ENCODE results near the gene IL1RAP.

The IL1RAP gene

DNA sequence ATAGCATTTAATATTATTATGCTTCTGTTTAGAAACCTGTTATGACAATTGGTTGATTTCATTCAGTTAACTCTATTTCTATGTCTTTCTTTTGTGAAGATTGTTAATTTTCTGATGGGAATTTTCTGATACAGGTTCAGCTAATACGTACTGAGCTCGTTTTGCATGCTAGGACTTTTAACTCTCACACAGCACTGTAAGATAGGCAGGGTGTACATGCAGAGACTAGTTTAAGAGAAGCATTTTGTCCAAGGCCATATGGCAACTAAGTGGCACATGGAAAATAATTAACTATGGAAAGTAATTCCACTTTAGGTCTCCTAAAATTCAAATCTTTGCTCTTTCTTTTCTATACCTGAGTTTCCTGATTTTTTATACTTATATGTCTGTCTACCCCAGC lies 81.9 kb downstream of the IL1RAP start:
- H3K27ac ChIP-seq (ENCODE audit: low read depth, low read length): no peak overlapping the region

DNA sequence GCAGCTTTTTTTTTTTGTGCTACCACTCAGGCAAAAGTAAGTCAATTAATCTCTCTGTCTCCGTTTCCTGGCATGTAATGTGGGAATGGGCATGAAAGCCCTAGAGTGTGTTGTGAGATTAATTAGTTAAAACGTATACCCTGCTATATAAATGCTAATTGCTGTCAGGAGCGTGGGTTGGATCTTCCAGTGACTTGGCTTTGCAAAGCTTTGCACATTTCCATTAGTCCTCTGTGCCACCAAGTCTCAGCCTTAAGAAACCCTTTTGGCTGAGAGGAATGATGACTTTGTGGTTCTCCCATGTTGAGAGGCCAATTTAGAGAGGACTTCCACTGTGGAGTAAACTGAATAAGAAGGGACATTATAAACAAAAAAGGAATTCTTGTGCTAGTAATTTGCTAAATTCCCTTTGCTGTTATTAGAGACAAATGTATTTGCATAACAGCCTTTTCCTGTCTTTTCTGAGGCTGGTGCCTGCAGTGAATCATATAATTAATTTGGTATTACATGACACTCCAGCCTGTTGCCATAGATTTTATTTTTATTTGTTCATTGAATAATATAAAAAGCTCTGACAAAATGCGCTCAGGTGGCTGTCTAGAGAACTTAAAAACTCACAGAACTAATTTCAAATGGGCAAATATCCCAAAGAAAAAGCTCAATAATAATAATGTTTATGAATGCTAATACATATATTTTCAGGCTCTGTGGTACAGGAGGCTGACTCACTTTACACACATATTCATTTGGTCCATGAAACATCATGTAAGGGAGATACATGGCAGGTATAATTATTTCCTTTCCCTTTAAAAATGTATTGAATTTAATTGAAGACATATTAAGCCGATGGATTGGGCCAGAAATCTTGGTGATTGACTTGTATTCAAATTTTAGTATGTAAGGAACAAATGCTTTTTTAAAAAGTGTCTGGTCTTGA lies 82.7 kb downstream of the IL1RAP start:
- no peaks in the 10 kb centered on the region for H3K27me3 ChIP-seq (ENCODE audit: low read length)
- no peaks in the 10 kb centered on the region for H3K36me3 ChIP-seq (ENCODE audit: low read length)
- H3K9me2 ChIP-seq (replicated peaks; ENCODE audit: insufficient read depth, low read length): no peaks in the 10 kb centered on the region
- no peaks in the 10 kb centered on the region for H3K79me2 ChIP-seq (ENCODE audit: insufficient read depth, low read length)
- TF ChIP-seq EZH2phosphoT487 (conservative IDR thresholded peaks at IDR 0.05; ENCODE audit: low read length): no peak
- TF ChIP-seq, protein P1, sequence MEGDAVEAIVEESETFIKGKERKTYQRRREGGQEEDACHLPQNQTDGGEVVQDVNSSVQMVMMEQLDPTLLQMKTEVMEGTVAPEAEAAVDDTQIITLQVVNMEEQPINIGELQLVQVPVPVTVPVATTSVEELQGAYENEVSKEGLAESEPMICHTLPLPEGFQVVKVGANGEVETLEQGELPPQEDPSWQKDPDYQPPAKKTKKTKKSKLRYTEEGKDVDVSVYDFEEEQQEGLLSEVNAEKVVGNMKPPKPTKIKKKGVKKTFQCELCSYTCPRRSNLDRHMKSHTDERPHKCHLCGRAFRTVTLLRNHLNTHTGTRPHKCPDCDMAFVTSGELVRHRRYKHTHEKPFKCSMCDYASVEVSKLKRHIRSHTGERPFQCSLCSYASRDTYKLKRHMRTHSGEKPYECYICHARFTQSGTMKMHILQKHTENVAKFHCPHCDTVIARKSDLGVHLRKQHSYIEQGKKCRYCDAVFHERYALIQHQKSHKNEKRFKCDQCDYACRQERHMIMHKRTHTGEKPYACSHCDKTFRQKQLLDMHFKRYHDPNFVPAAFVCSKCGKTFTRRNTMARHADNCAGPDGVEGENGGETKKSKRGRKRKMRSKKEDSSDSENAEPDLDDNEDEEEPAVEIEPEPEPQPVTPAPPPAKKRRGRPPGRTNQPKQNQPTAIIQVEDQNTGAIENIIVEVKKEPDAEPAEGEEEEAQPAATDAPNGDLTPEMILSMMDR (IDR thresholded peaks at IDR 0.05; ENCODE audit: insufficient read depth, low read length, poor library complexity, severe bottlenecking): no peak
- no peak overlapping the region for H3K4me3 ChIP-seq (ENCODE audit: insufficient read depth, low read length, poor library complexity, severe bottlenecking)
- H3K27ac ChIP-seq (ENCODE audit: low read depth, low read length): no peak overlapping the region
- H3K9ac ChIP-seq (ENCODE audit: low read length): no peak overlapping the region
- H2AFZ ChIP-seq (ENCODE audit: low read depth, low read length, severe bottlenecking): no peak overlapping the region
- H3K4me2 ChIP-seq (ENCODE audit: low read depth, low read length, poor library complexity, severe bottlenecking): no peak overlapping the region
- no peaks in the 10 kb centered on the region for H4K20me1 ChIP-seq (ENCODE audit: low read depth, low read length)
- no peaks in the 10 kb centered on the region for H3K9me3 ChIP-seq (ENCODE audit: insufficient read depth, low read length)
- H3F3A ChIP-seq (ENCODE audit: insufficient read depth): no peaks in the 10 kb centered on the region

More for the DNA sequence above, 81.9 kb downstream of the IL1RAP start:
- Histone ChIP-seq H3K79me2 (ENCODE audit: insufficient read depth, low read length) (no peaks in the 10 kb centered on the region), H3K9me2 (replicated peaks; ENCODE audit: insufficient read depth, low read length) (no peaks in the 10 kb centered on the region), H3K27me3 (ENCODE audit: low read length) (no peaks in the 10 kb centered on the region), H3K4me3 (ENCODE audit: insufficient read depth, low read length, poor library complexity, severe bottlenecking) (no peak overlapping the region), H4K20me1 (ENCODE audit: low read depth, low read length) (no peaks in the 10 kb centered on the region), H3K9ac (ENCODE audit: low read length) (no peak overlapping the region), H3K4me2 (ENCODE audit: low read depth, low read length, poor library complexity, severe bottlenecking) (no peak overlapping the region), H3K36me3 (ENCODE audit: low read length) (no peaks in the 10 kb centered on the region), H2AFZ (ENCODE audit: low read depth, low read length, severe bottlenecking) (no peak overlapping the region), H3K9me3 (ENCODE audit: insufficient read depth, low read length) (no peaks in the 10 kb centered on the region), H3F3A (ENCODE audit: insufficient read depth) (no peaks in the 10 kb centered on the region)
- TF ChIP-seq, protein P1 (IDR thresholded peaks at IDR 0.05; ENCODE audit: insufficient read depth, low read length, poor library complexity, severe bottlenecking): no peak
- TF ChIP-seq EZH2phosphoT487 (conservative IDR thresholded peaks at IDR 0.05; ENCODE audit: low read length): no peak

DNA sequence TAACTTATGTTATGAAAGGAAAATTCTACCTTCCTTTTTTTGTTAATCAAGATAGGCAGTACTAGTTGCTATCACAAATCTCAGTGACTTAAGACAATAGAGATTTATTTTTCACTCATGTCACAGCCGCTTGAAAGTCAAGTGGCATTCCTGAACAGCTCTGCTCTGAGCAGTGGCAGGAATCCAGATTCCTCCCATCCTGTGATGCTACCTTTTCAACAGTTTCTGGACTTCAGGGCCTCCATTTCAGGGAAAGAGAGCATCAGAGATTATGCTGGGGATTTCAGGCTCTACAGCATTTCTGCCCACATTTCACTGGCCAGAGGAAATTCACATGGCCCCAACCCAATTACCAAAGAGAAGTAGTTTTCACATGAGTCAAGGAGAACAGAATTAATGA lies 83.4 kb downstream of the IL1RAP start:
- TF ChIP-seq, protein P1 (IDR thresholded peaks at IDR 0.05; ENCODE audit: insufficient read depth, low read length, poor library complexity, severe bottlenecking): no peak
- TF ChIP-seq EZH2phosphoT487 (conservative IDR thresholded peaks at IDR 0.05; ENCODE audit: low read length): no peak
- Histone ChIP-seq H3K9me3 (ENCODE audit: insufficient read depth, low read length) (no peaks in the 10 kb centered on the region), H3K79me2 (ENCODE audit: insufficient read depth, low read length) (no peaks in the 10 kb centered on the region), H3K9ac (ENCODE audit: low read length) (no peak overlapping the region), H2AFZ (ENCODE audit: low read depth, low read length, severe bottlenecking) (no peak overlapping the region), H3K27ac (ENCODE audit: low read depth, low read length) (no peak overlapping the region), H3K4me3 (ENCODE audit: insufficient read depth, low read length, poor library complexity, severe bottlenecking) (no peak overlapping the region), H3K36me3 (ENCODE audit: low read length) (no peaks in the 10 kb centered on the region), H3F3A (ENCODE audit: insufficient read depth) (no peaks in the 10 kb centered on the region), H3K4me2 (ENCODE audit: low read depth, low read length, poor library complexity, severe bottlenecking) (no peak overlapping the region), H4K20me1 (ENCODE audit: low read depth, low read length) (no peaks in the 10 kb centered on the region), H3K27me3 (ENCODE audit: low read length) (no peaks in the 10 kb centered on the region), H3K9me2 (replicated peaks; ENCODE audit: insufficient read depth, low read length) (no peaks in the 10 kb centered on the region)
